ENCODE data around the gene MDK.

MDK gene

GRCh38 chr11:46421257-46421880 lies 39.9 kb downstream of the MDK start:
- DNase-seq (ENCODE audit: insufficient read length) (no peak), FAIRE-seq (no peak)
- TF ChIP-seq POLR2A (IDR thresholded peaks at IDR 0.05; ENCODE audit: low read depth, low read length): no peak
- no peak for TF ChIP-seq POLR2AphosphoS5 (IDR thresholded peaks at IDR 0.05; ENCODE audit: low read depth, low read length)
- no peak for TF ChIP-seq TAF1 (IDR thresholded peaks at IDR 0.05; ENCODE audit: borderline replicate concordance, low read depth, low read length)

DNA sequence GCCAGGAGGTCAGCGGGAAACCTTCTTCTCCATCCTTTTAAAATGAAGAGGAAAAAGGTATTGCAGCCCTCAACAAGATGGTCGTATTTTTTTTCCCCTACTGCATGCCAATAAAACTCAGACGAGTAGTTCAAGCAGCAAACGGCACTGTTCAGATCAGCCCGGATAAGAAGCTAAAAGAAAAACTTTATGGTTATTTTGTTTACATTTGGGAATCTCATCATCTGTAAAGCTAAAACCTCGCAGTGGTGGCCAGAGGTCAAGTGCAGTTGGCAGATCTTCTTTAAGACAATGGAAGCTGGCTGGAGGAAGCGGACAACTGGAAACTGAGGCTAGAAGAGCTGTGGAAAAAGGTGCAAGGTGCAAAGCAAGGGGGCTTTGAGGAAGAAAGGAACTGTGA lies 41.1 kb downstream of the MDK start:
- TF ChIP-seq POLR2AphosphoS5 (IDR thresholded peaks at IDR 0.05; ENCODE audit: low read depth, low read length) (no peak), TAF1 (IDR thresholded peaks at IDR 0.05; ENCODE audit: borderline replicate concordance, low read depth, low read length) (no peak), POLR2A (IDR thresholded peaks at IDR 0.05; ENCODE audit: low read depth, low read length) (no peak)
- no peak for FAIRE-seq
- DNase-seq (ENCODE audit: insufficient read length): no peak

DNA sequence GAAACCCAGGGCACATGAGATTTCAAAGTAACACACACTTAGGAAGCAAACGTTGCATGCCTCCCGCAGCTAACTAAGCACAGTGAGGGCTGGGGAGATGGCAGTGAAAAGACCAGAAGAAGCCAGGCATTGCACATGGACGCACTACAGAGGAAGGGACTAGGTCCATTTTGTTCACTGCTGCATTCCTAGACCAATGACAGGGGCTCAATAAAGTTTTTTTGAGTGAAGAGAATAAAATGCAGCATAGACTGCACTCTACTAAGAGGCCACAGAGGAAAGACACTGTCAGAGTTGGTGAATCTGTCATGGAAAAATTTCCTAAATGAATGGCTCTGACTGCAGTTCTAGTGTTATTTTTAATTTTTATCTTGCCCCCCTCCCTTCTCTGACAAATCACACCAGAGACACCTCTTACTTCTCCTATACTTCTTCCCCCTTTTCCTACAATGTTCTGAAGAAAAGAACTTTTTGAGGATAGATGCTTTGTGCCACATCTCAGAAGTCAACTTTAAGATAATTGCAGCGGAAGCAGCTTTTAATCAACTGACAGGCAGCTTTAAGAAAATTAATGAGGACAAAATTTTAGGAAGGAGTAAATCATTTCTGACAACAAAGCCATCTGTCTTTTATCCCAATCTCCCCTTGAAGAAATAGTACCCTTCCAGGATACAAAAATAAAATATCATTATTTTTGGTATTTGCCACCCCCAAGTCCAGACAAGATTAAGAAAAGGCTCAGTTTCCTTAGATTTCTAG lies 44.9 kb downstream of the MDK start:
- FAIRE-seq (no peak), DNase-seq (ENCODE audit: insufficient read length) (no peak)
- TF ChIP-seq POLR2A (IDR thresholded peaks at IDR 0.05; ENCODE audit: low read depth, low read length): no peak
- no peak for TF ChIP-seq POLR2AphosphoS5 (IDR thresholded peaks at IDR 0.05; ENCODE audit: low read depth, low read length)
- TF ChIP-seq TAF1 (IDR thresholded peaks at IDR 0.05; ENCODE audit: borderline replicate concordance, low read depth, low read length): no peak

DNA sequence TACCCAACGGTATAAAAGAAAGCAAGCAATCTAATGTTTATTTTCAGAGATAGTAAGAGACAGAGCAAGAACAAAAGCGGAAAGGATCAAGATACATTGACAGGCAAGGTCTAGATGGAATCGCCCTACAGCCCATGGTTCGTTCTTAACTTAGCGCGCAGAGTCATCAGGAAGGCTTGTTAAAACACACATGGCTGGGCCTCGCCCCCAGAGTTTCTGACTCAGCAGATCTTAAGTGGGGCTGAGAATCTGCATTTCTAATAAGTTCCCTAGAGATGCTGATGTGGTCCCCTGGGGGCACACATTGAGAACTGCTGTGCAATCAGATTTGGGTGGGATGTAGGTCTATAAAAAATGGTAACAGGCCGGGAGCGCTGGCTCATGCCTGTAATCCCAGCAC lies 45.9 kb downstream of the MDK start:
- DNase-seq (ENCODE audit: insufficient read length): no peak
- no peak for FAIRE-seq
- TF ChIP-seq POLR2A (IDR thresholded peaks at IDR 0.05; ENCODE audit: low read depth, low read length) (no peak), POLR2AphosphoS5 (IDR thresholded peaks at IDR 0.05; ENCODE audit: low read depth, low read length) (no peak), TAF1 (IDR thresholded peaks at IDR 0.05; ENCODE audit: borderline replicate concordance, low read depth, low read length) (no peak)

- DNase-seq (ENCODE audit: insufficient read length) (no peak), FAIRE-seq (no peak)
- no peak for TF ChIP-seq POLR2AphosphoS5 (IDR thresholded peaks at IDR 0.05; ENCODE audit: low read depth, low read length)
- no peak for TF ChIP-seq POLR2A (IDR thresholded peaks at IDR 0.05; ENCODE audit: low read depth, low read length)
- no peak for TF ChIP-seq TAF1 (IDR thresholded peaks at IDR 0.05; ENCODE audit: borderline replicate concordance, low read depth, low read length)
These were observed 48.2 kb downstream of the MDK start for GRCh38 chr11:46429717-46430116.

- DNase-seq (ENCODE audit: insufficient read length) (no peak), FAIRE-seq (no peak)
- TF ChIP-seq TAF1 (IDR thresholded peaks at IDR 0.05; ENCODE audit: borderline replicate concordance, low read depth, low read length): no peak
- TF ChIP-seq POLR2A (IDR thresholded peaks at IDR 0.05; ENCODE audit: low read depth, low read length): no peak
- no peak for TF ChIP-seq POLR2AphosphoS5 (IDR thresholded peaks at IDR 0.05; ENCODE audit: low read depth, low read length)
These were observed 49.7 kb downstream of the MDK start for GRCh38 chr11:46431211-46431610.

Data from GM12892 (cell line).